Left lung (tissue), 10 donors: Measurements from ENCODE around the gene MGAT4A. TPM values are rescaled to one million over a fixed set of nuclear protein-coding genes. Genes with fewer than 3 reads are reported as not detected.

Source experiments
- ATAC-seq: fragments of 200-7000 bp; cut with Tn5 transposase; one replicate; pipeline ENCODE4 v1.9.1; 2020; ENCODE audit warnings: moderate library complexity
- DNase-seq, 4 donors: peaks; one replicate each; pipeline ENCODE4 v3.0.0-alpha.2; 2013 to 2020
- H3K27ac ChIP-seq, 2 donors: fragments of 200-600 bp; sonication (generic) in 1 of 2; one replicate each; pipeline versions ENCODE4 v1.5.0 to v1.8.0; 2020 to 2021
- H3K27me3 ChIP-seq, 2 donors: fragments of 200-600 bp; sonication (generic) in 1 of 2; one replicate each; pipeline versions ENCODE4 v1.5.0 to v1.8.0; 2020 to 2021
- H3K36me3 ChIP-seq, 2 donors: fragments of 200-600 bp; sonication (generic) in 1 of 2; one replicate each; pipeline versions ENCODE4 v1.5.0 to v1.8.0; 2020 to 2021
- H3K4me1 ChIP-seq, 2 donors: fragments of 200-600 bp; one replicate each; pipeline ENCODE4 v1.8.0; 2021
- H3K4me3 ChIP-seq, 2 donors: fragments of 200-600 bp; sonication (generic) in 1 of 2; one replicate each; pipeline versions ENCODE4 v1.5.0 to v1.8.0; 2020 to 2021; ENCODE audit warnings: mild to moderate bottlenecking in 1 of 2
- H3K9me3 ChIP-seq, 2 donors: fragments of 200-600 bp; sonication (generic) in 1 of 2; one replicate each; pipeline versions ENCODE4 v1.5.0 to v1.8.0; 2020 to 2021
- intact Hi-C, 2 donors: fragments of 100-400 bp; cut with DNase I; formaldehyde crosslinking; loops; one replicate each; pipeline versions ENCODE4 v1.11.2 to v1.14.2; 2022
- polyA plus RNA-seq, 6 donors: library from polyadenylated mRNA; unstranded; fragments of 120-200 nt; gene quantifications; one replicate each; pipeline ENCODE4 v1.2.1, GENCODE V29; 2013; ENCODE audit not compliant: insufficient read length in 6 of 6
- total RNA-seq, 2 donors: library from RNA; stranded (reverse); fragmentation: NEBNext Ultra II Directional; extraction: Animal tissue kit (Norgen Biotek cat#: 25700); gene quantifications; one replicate each; pipeline ENCODE4 v1.2.1, GENCODE V29; 2021
- TF ChIP-seq, protein P1 (sequence below), 2 donors: fragments of 200-600 bp; sonication (generic) in 1 of 2; IDR thresholded peaks; one replicate each; pipeline versions ENCODE4 v1.5.0 to v1.8.0; 2021; ENCODE audit warnings: antibody characterized with exemption in 2 of 2
- donor health status: DM: no; HTN: yes; CAD: no.
- donor health status: DM: no; HTN: no; CAD: no.

The MGAT4A gene
- total and polyA plus RNA-seq, 8 donors: 15.4 to 79.8 (median 19.0) TPM

GRCh38 chr2:98632351-98632750 lies 98.6 kb downstream of the MGAT4A start:
- no peak for DNase-seq
- Histone ChIP-seq H3K36me3 (peaks cover 0 to 91% of the 10 kb centered on the region in 2 donors), H3K4me1 (no peaks in the 10 kb centered on the region), H3K9me3 (no peaks in the 10 kb centered on the region), H3K27me3 (no peaks in the 10 kb centered on the region), H3K27ac (no peak overlapping the region), H3K4me3 (no peak overlapping the region)
- TF ChIP-seq, protein P1, sequence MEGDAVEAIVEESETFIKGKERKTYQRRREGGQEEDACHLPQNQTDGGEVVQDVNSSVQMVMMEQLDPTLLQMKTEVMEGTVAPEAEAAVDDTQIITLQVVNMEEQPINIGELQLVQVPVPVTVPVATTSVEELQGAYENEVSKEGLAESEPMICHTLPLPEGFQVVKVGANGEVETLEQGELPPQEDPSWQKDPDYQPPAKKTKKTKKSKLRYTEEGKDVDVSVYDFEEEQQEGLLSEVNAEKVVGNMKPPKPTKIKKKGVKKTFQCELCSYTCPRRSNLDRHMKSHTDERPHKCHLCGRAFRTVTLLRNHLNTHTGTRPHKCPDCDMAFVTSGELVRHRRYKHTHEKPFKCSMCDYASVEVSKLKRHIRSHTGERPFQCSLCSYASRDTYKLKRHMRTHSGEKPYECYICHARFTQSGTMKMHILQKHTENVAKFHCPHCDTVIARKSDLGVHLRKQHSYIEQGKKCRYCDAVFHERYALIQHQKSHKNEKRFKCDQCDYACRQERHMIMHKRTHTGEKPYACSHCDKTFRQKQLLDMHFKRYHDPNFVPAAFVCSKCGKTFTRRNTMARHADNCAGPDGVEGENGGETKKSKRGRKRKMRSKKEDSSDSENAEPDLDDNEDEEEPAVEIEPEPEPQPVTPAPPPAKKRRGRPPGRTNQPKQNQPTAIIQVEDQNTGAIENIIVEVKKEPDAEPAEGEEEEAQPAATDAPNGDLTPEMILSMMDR (IDR thresholded peaks at IDR 0.05): no peak
- intact Hi-C loops: no loop called here
- no peak for ATAC-seq

DNA sequence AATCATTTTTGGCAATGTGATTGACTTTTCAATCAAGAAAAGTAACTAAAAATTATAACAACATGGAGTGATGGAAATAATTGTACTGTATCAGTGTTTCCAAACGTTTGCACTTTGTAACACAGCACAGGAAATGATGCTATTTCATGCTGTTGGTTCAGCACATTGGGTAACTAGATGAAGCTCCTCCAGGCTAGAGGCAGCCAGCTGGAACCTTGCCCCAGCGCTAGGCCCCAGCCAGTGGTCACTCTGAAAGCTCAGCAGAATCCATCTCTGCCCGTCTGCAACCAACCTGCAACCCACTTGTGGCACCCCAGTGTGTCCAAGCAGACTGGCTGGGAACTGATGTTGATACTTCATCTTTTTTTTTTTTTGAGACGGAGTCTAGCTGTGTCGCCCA lies 107.3 kb downstream of the MGAT4A start:
- H3K36me3 ChIP-seq: peaks cover 0 to 61% of the 10 kb centered on the region in 2 donors
- TF ChIP-seq, protein P1 (IDR thresholded peaks at IDR 0.05): no peak
- peak overlapping the region in 1 of 2 donors; percentile 57 for H3K27ac ChIP-seq
- no peak overlapping the region for H3K4me3 ChIP-seq
- H3K4me1 ChIP-seq: peaks cover 0 to 11% of the 10 kb centered on the region in 2 donors
- peak in 3 of 4 donors; percentile 39 to 74 (median 49) for DNase-seq
- H3K9me3 ChIP-seq: no peaks in the 10 kb centered on the region
- peak; percentile 63 for ATAC-seq
- no peaks in the 10 kb centered on the region for H3K27me3 ChIP-seq
- intact Hi-C loops: no loop called here

DNA sequence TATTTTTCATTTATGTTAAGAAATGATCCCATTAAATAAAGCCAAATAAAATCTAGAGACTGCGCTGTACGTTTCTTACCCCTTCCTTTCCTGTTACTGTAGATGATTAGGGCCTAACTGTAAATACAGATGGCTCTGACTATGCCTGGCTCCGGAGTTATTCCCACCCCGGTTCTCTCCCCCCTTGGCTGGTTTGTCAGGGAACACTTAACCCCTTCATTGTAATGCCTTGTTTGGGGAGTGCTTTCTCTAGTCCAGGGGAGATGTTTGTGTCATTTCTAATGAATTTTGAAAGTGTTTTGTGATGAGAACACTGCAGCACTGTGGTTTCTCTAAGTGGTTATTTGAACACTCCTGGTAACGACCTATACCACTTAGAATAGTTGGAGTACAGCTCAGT lies 113.8 kb downstream of the MGAT4A start:
- peaks cover 0 to 96% of the 10 kb centered on the region in 2 donors for H3K36me3 ChIP-seq
- DNase-seq (no peak), ATAC-seq (no peak)
- TF ChIP-seq, protein P1 (IDR thresholded peaks at IDR 0.05): no peak
- intact Hi-C loops: no loop called here
- H3K27me3 ChIP-seq: no peaks in the 10 kb centered on the region
- H3K4me1 ChIP-seq: peaks cover 0 to 5% of the 10 kb centered on the region in 2 donors
- no peaks in the 10 kb centered on the region for H3K9me3 ChIP-seq
- H3K4me3 ChIP-seq: no peak overlapping the region
- H3K27ac ChIP-seq: no peak overlapping the region

DNA sequence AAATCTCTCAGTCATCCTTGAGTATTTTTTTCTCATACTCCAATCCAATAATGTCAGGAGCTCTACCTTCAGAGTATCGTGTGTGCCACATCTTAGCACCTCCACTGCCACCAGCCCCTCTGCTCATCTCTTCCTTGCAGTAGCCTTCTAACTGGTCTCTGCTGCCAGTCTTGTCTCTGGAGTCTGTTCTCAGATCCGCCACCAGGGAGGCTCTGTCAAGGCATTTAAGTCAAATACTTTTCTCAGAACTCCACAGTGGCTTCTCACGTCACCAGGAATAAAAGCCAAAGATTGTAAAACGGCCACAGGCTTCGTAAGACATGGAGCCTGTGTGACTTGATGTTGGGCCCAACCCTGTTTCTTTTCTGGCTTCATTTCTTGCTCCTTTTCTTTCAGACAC lies 115.5 kb downstream of the MGAT4A start:
- intact Hi-C loops: no loop called here
- Histone ChIP-seq H3K4me1 (peaks cover 3 to 18% of the 10 kb centered on the region in 2 donors), H3K4me3 (no peak overlapping the region), H3K36me3 (peaks cover 0 to 93% of the 10 kb centered on the region in 2 donors), H3K9me3 (no peaks in the 10 kb centered on the region), H3K27ac (no peak overlapping the region), H3K27me3 (no peaks in the 10 kb centered on the region)
- ATAC-seq (no peak), DNase-seq (no peak)
- TF ChIP-seq, protein P1 (IDR thresholded peaks at IDR 0.05): no peak

DNA sequence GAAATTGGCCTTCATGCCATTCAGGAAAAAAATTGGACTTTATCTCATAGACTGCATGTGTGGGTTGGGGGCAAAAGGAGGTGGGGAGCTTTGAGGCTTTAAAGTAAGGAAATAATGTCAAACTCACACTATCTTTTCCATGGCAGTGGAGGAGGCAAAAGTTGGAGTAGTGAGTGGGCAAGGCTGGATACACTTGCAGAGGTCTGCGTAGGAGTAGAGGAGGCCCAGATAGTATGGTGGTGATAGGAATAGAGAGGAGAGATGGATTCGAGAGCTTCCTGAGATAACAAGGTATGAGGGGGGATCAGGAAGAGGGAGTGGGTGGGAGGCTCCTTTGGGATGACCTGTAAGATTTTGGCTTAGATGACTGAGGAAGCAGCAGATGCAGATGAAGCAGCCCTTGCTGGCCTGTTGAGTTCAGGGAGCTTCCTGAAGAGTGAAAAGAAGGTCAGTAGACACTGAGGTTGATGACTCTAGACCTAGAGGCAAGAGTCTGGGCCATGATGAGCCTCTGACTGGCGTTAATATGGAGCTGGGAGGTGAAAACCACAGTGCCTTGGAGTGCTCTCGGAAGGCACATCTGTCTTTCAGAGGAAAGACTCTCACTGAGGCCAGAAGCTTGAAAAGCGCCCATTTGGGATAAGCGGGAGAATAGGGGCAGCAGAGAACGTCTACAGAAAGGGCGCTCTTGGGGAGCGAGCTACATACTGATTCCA lies 116.8 kb downstream of the MGAT4A start:
- no peak for DNase-seq
- Histone ChIP-seq H3K4me3 (no peak overlapping the region), H3K36me3 (peaks cover 0 to 86% of the 10 kb centered on the region in 2 donors), H3K27me3 (no peaks in the 10 kb centered on the region), H3K27ac (no peak overlapping the region), H3K9me3 (no peaks in the 10 kb centered on the region), H3K4me1 (peaks cover 14 to 31% of the 10 kb centered on the region in 2 donors)
- ATAC-seq: no peak
- TF ChIP-seq, protein P1 (IDR thresholded peaks at IDR 0.05): no peak
- intact Hi-C loops: no loop called here
